HepG2 (cell line): Measurements from ENCODE around the gene APOA1. TPM values are rescaled to one million over a fixed set of nuclear protein-coding genes. Genes with fewer than 3 reads are reported as not detected.

Experiments
- EHMT2 ChIP-seq: fragments of 200-600 bp; sonication (generic); IDR thresholded peaks from 2 replicates; pipeline ENCODE4 v1.7.0; 2017; ENCODE audit warnings: antibody characterized with exemption, low read depth, low read length, borderline replicate concordance
- GFI1 ChIP-seq: sonication (generic); formaldehyde crosslinking; IDR thresholded peaks from 2 replicates; pipeline ENCODE4 v1.5.0; 2020; ENCODE audit warnings: missing genetic modification reagents, mild to moderate bottlenecking, borderline replicate concordance
- GLI4 ChIP-seq: sonication (generic); formaldehyde crosslinking; IDR thresholded peaks from 2 replicates; pipeline ENCODE4 v1.5.1; 2020; ENCODE audit warnings: missing genetic modification reagents, mild to moderate bottlenecking, moderate library complexity, borderline replicate concordance
- HMG20B ChIP-seq: conservative IDR thresholded peaks from 2 replicates; pipeline ENCODE4 v1.6.1; 2016; ENCODE audit warnings: missing genetic modification reagents, missing compliant biosample characterization
- JDP2 ChIP-seq: sonication (generic); formaldehyde crosslinking; IDR thresholded peaks from 2 replicates; pipeline ENCODE4 v1.8.1; 2022; ENCODE audit warnings: missing genetic modification reagents, borderline replicate concordance
- RARG ChIP-seq: sonication (generic); formaldehyde crosslinking; IDR thresholded peaks from 2 replicates; pipeline ENCODE4 v1.4.0; 2020; ENCODE audit warnings: low read depth, mild to moderate bottlenecking, missing genetic modification reagents
- RBM39 ChIP-seq: fragments of 200-400 bp; formaldehyde crosslinking; IDR thresholded peaks from one replicate; pipeline ENCODE4 v1.6.1; 2018; ENCODE audit warnings: antibody characterized with exemption, mild to moderate bottlenecking, low read depth, low read length; ENCODE audit not compliant: poor library complexity, severe bottlenecking
- SAP130 ChIP-seq: IDR thresholded peaks from 2 replicates; pipeline ENCODE4 v1.6.1; 2016; ENCODE audit warnings: low read depth
- SNAPC4 ChIP-seq: sonication (generic); formaldehyde crosslinking; IDR thresholded peaks from 2 replicates; pipeline ENCODE4 v1.4.0; 2020; ENCODE audit warnings: mild to moderate bottlenecking, missing genetic modification reagents
- STAT5B ChIP-seq: sonication (generic); formaldehyde crosslinking; IDR thresholded peaks from 2 replicates; pipeline ENCODE4 v1.4.0; 2020; ENCODE audit warnings: missing genetic modification reagents
- ZBTB14 ChIP-seq: sonication (generic); formaldehyde crosslinking; IDR thresholded peaks from 2 replicates; pipeline ENCODE4 v1.4.0; 2020; ENCODE audit warnings: missing genetic modification reagents
- ZNF17 ChIP-seq: sonication (generic); formaldehyde crosslinking; IDR thresholded peaks from 2 replicates; pipeline ENCODE4 v1.5.0; 2020; ENCODE audit warnings: mild to moderate bottlenecking, missing genetic modification reagents
- ZNF207 ChIP-seq: fragments of 450-650 bp; IDR thresholded peaks from 2 replicates; pipeline ENCODE4 v1.6.1; 2016; ENCODE audit warnings: antibody characterized with exemption, borderline replicate concordance
- ZNF615 ChIP-seq: sonication (generic); formaldehyde crosslinking; IDR thresholded peaks from 2 replicates; pipeline ENCODE4 v1.5.0; 2020; ENCODE audit warnings: mild to moderate bottlenecking, missing genetic modification reagents, borderline replicate concordance
- ZNF713 ChIP-seq: sonication (generic); formaldehyde crosslinking; IDR thresholded peaks from 2 replicates; pipeline ENCODE4 v1.4.0; 2020; ENCODE audit warnings: mild to moderate bottlenecking, missing genetic modification reagents
- polyA plus RNA-seq, 8 experiments: library from polyadenylated mRNA; depleted of rRNA in 3 of 8; stranded (reverse) in 7 of 8; unstranded in 1 of 8; fragments of >200 nt; fragmentation: Illumina TruSeq in 4 of 8; extraction: Trizol in 4 of 8; gene quantifications; 2 replicates each; pipeline versions ENCODE4 v1.2.1 to v1.2.3, GENCODE V29; 2011 to 2016; ENCODE audit warnings: low read depth in 4 of 8, missing spikeins in 1 of 8, mixed read lengths in 1 of 8; ENCODE audit not compliant: insufficient read depth in 1 of 8
- total RNA-seq, 5 experiments: library from RNA; depleted of rRNA; stranded (reverse); fragments of >200 nt; fragmentation: Illumina TruSeq; extraction: Trizol; gene quantifications; 2 replicates each; pipeline ENCODE4 v1.2.3, GENCODE V29; 2016; ENCODE audit warnings: low read depth in 1 of 5
- TF ChIP-seq, protein P1 (sequence below): sonication (generic); formaldehyde crosslinking; IDR thresholded peaks from 2 replicates; pipeline ENCODE4 v1.8.0; 2022; ENCODE audit warnings: mild to moderate bottlenecking, missing genetic modification reagents, moderate library complexity
- TF ChIP-seq, protein P2 (sequence below): sonication (generic); formaldehyde crosslinking; IDR thresholded peaks from 2 replicates; pipeline ENCODE4 v1.4.0; 2020; ENCODE audit warnings: missing genetic modification reagents, borderline replicate concordance

The APOA1 gene
- total and polyA plus RNA-seq, 2 of the 13 experiments (the other 11 are each of a cell fraction or from before 2014, with no cell fraction given) = 1,973 to 5,485 TPM

DNA sequence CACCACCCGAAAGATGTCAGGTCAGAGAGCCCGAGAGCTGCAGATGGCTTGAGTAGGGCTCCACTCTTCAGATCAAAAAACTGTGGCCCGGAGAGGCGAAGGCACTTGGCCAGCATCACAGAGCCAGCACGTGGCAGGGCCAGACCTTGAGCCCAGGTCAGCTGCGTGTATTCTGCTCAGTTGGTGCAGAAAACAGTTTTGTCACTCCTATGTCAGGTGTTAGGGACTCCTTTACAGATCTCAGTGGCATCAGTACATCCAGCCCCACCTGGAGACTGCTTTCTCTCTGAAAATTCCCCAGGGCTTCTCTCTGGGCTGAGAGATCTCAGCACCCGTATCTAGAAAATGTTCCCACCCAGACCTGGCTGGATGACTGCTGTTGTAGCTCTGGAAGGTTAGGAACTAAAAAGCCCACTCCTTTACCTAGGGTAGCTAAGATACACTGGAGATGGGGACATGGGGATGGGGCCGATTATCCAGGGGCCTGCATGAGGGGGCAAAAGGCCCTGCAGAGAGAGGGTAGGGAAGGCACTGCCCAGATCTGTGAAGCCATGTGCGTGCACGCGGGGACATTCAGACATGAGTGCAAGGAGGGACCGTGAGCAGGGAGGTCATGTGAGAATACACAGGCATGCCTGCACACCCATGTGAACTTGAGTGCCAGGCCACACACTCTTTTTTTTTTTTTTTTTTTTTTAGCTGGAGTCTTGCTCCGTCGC is 3.4 kb downstream of the APOA1 start (continued):
- TF ChIP-seq, protein P1, sequence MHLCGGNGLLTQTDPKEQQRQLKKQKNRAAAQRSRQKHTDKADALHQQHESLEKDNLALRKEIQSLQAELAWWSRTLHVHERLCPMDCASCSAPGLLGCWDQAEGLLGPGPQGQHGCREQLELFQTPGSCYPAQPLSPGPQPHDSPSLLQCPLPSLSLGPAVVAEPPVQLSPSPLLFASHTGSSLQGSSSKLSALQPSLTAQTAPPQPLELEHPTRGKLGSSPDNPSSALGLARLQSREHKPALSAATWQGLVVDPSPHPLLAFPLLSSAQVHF (CRISPR knock-in tag) = peak; percentile 87; the same call in 1 of the 2 replicates
- TF ChIP-seq ZNF17 (no peak), SAP130 (peak; percentile 80), GFI1 (CRISPR knock-in tag) (no peak), RBM39 (peak; percentile 15), ZNF713 (no peak), JDP2 (no peak; the same call in 1 of the 2 replicates), SNAPC4 (no peak), STAT5B (CRISPR knock-in tag) (no peak), EHMT2 (no peak), RARG (CRISPR knock-in tag) (no peak), HMG20B (CRISPR knock-in tag) (0 out of 2 replicates have a peak, but pooled peaks have one; percentile 7), GLI4 (CRISPR knock-in tag) (no peak), ZNF207 (no peak), ZNF615 (CRISPR knock-in tag) (no peak), ZBTB14 (CRISPR knock-in tag) (no peak; the same call in 1 of the 2 replicates)
- TF ChIP-seq, protein P2, sequence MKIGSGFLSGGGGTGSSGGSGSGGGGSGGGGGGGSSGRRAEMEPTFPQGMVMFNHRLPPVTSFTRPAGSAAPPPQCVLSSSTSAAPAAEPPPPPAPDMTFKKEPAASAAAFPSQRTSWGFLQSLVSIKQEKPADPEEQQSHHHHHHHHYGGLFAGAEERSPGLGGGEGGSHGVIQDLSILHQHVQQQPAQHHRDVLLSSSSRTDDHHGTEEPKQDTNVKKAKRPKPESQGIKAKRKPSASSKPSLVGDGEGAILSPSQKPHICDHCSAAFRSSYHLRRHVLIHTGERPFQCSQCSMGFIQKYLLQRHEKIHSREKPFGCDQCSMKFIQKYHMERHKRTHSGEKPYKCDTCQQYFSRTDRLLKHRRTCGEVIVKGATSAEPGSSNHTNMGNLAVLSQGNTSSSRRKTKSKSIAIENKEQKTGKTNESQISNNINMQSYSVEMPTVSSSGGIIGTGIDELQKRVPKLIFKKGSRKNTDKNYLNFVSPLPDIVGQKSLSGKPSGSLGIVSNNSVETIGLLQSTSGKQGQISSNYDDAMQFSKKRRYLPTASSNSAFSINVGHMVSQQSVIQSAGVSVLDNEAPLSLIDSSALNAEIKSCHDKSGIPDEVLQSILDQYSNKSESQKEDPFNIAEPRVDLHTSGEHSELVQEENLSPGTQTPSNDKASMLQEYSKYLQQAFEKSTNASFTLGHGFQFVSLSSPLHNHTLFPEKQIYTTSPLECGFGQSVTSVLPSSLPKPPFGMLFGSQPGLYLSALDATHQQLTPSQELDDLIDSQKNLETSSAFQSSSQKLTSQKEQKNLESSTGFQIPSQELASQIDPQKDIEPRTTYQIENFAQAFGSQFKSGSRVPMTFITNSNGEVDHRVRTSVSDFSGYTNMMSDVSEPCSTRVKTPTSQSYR (CRISPR knock-in tag) = no peak
